ENCODE measurements around the gene TMC3. TPM values are rescaled to one million over a fixed set of nuclear protein-coding genes. Genes with fewer than 3 reads are reported as not detected.

The TMC3 gene
- total and polyA plus RNA-seq, 2 of the 13 experiments (the other 11 are each of a cell fraction or from before 2014, with no cell fraction given): not detected

DNA sequence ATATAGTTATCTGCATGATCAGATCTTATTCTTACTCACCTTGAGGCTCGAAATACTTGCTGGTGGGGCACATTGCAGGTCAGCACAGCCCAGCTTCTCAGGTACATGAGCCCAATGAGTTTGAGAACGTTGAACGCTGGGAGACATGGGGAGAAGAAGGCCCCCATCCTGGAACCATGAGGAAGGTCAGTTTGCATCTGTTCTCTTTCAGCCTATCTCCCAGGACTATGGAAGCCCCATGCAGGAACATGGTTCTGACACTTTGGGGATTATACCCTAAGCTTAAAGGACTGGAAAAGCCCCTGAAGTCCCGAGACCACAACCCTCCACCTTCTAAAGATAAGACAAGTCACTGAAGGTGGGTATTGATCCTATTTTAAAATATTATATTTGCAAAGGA is 32.7 kb downstream of the TMC3 start:
- H3K4me2 ChIP-seq (ENCODE audit: low read depth, low read length): no peak overlapping the region
- BruUV-seq (replicated peaks): no TSS peak
- no peaks in the 10 kb centered on the region for H3K79me2 ChIP-seq (ENCODE audit: insufficient read depth, low read length)
- no peak overlapping the region for H3K9ac ChIP-seq (ENCODE audit: insufficient read depth, low read depth, low read length)
- FAIRE-seq: no peak
- no peaks in the 10 kb centered on the region; a peak in 1 of 5 replicates for H3K27me3 ChIP-seq (ENCODE audit: control insufficient read depth in 1 of 2, insufficient read depth in 2 of 2, low read length in 2 of 2)
- ChIA-PET POLR2A (no interaction called here), CTCF (ENCODE audit: low intra/inter-chr PET ratio, low total read pairs) (no interaction called here)
- intact Hi-C loops (cut with micrococcal nuclease; ENCODE audit: unreplicated experiment): no loop called here
- H3K4me3 ChIP-seq (replicated peaks in 1 of 3; ENCODE audit: insufficient read depth in 1 of 3, low read depth in 2 of 3, low read length in 3 of 3): no peak overlapping the region
- WGBS (ENCODE audit: low lambda C conversion rate): 56% methylated on average over 4 of the region's 4 CpGs
- TF ChIP-seq TRAFD1 (CRISPR knock-in tag; IDR thresholded peaks at IDR 0.05; ENCODE audit: borderline replicate concordance) (no peak), SMC3 (IDR thresholded peaks at IDR 0.05; ENCODE audit: low read length) (no peak)
- H3K27ac ChIP-seq (ENCODE audit: extremely low read length, insufficient read depth, low read length): no peak overlapping the region
- H2AFZ ChIP-seq (ENCODE audit: low read length): no peak overlapping the region
- no peak for DNase-seq (ENCODE audit: low spot score)
- ATAC-seq: no peak
- no peaks in the 10 kb centered on the region for H3K9me3 ChIP-seq (ENCODE audit: low read length)
- H4K20me1 ChIP-seq (ENCODE audit: insufficient read depth, low read length): no peaks in the 10 kb centered on the region
- no peaks in the 10 kb centered on the region for H3K36me3 ChIP-seq (replicated peaks in 1 of 2; ENCODE audit: control insufficient read depth in 1 of 2, insufficient read depth in 2 of 2, low read length in 2 of 2)
- no peaks in the 10 kb centered on the region for H3K4me1 ChIP-seq (ENCODE audit: insufficient read depth, low read length)
- in situ Hi-C loops (cut with HindIII; ENCODE audit: extremely low pct_ligation_motif_present, low pct_unique_long_range_greater_than_20kb): no loop called here

- Histone ChIP-seq H3K36me3 (replicated peaks in 1 of 2; ENCODE audit: control insufficient read depth in 1 of 2, insufficient read depth in 2 of 2, low read length in 2 of 2) (no peaks in the 10 kb centered on the region), H3K27ac (ENCODE audit: extremely low read length, insufficient read depth, low read length) (no peak overlapping the region), H3K9ac (ENCODE audit: insufficient read depth, low read depth, low read length) (no peak overlapping the region), H3K4me3 (replicated peaks in 1 of 3; ENCODE audit: insufficient read depth in 1 of 3, low read depth in 2 of 3, low read length in 3 of 3) (no peak overlapping the region), H3K79me2 (ENCODE audit: insufficient read depth, low read length) (no peaks in the 10 kb centered on the region), H2AFZ (ENCODE audit: low read length) (no peak overlapping the region), H3K4me1 (ENCODE audit: insufficient read depth, low read length) (no peaks in the 10 kb centered on the region), H3K27me3 (ENCODE audit: control insufficient read depth in 1 of 2, insufficient read depth in 2 of 2, low read length in 2 of 2) (no peaks in the 10 kb centered on the region; a peak in 1 of 5 replicates), H3K4me2 (ENCODE audit: low read depth, low read length) (no peak overlapping the region), H4K20me1 (ENCODE audit: insufficient read depth, low read length) (no peaks in the 10 kb centered on the region), H3K9me3 (ENCODE audit: low read length) (no peaks in the 10 kb centered on the region)
- WGBS (ENCODE audit: low lambda C conversion rate): 55% methylated on average over 4 of the region's 4 CpGs
- intact Hi-C loops (cut with micrococcal nuclease; ENCODE audit: unreplicated experiment) (no loop called here), in situ Hi-C loops (cut with HindIII; ENCODE audit: extremely low pct_ligation_motif_present, low pct_unique_long_range_greater_than_20kb) (no loop called here)
- TF ChIP-seq TBX3 (IDR thresholded peaks at IDR 0.05; ENCODE audit: borderline replicate concordance) (no peak), KLF12 (CRISPR knock-in tag; IDR thresholded peaks at IDR 0.05; ENCODE audit: borderline replicate concordance) (no peak), ZNF331 (CRISPR knock-in tag; IDR thresholded peaks at IDR 0.05) (no peak), ZHX2 (IDR thresholded peaks at IDR 0.05; ENCODE audit: low read depth) (no peak), ZHX2 (CRISPR knock-in tag; IDR thresholded peaks at IDR 0.05; ENCODE audit: borderline replicate concordance) (no peak)
- ATAC-seq (no peak), FAIRE-seq (no peak), DNase-seq (ENCODE audit: low spot score) (no peak)
- CTCF ChIA-PET (ENCODE audit: low intra/inter-chr PET ratio, low total read pairs): no interaction called here
- no TSS peak for BruUV-seq (replicated peaks)
- POLR2A ChIA-PET: no interaction called here
These were observed 34.2 kb downstream of the TMC3 start for GRCh38 chr15:81339851-81340250.

Measured in HepG2 (cell line).